GM18502 (cell line): ENCODE data around the gene USP27X.
A peak's percentile ranks its signal among the peaks of the same experiment; 100 is the strongest.

Experiments
- ATAC-seq: cut with Tn5 transposase; IDR thresholded peaks from one replicate; pipeline ENCODE4 v1.9.1; 2021; ENCODE audit warnings: mild to moderate bottlenecking; ENCODE audit not compliant: unreplicated experiment, poor library complexity

USP27X gene

GRCh38 chrX:49879656-49880277 lies 483 bp downstream of the USP27X start:
- ATAC-seq, result peak; percentile 17

GRCh38 chrX:49880668-49881067 lies 1.4 kb downstream of the USP27X start:
- ATAC-seq, result no peak

GRCh38 chrX:49884290-49884862 lies 5.1 kb downstream of the USP27X start:
- peak; percentile 66 for ATAC-seq

- ATAC-seq, result no peak
Measured at GRCh38 chrX:49892542-49892941, 13.3 kb downstream of the USP27X start.

- ATAC-seq, result no peak
Measured at GRCh38 chrX:49896951-49897350, 17.7 kb downstream of the USP27X start.

GRCh38 chrX:49901048-49901447 lies 21.8 kb downstream of the USP27X start:
- ATAC-seq, result no peak

- ATAC-seq, result peak; percentile 58
Measured at GRCh38 chrX:49910344-49910743, 31.1 kb downstream of the USP27X start.

GRCh38 chrX:49912086-49912485 lies 32.8 kb downstream of the USP27X start:
- ATAC-seq, result no peak

GRCh38 chrX:49912861-49913260 lies 33.6 kb downstream of the USP27X start:
- no peak for ATAC-seq

- ATAC-seq, result no peak
Measured at GRCh38 chrX:49915361-49916222, 36.3 kb downstream of the USP27X start.

- ATAC-seq, result no peak
Measured at GRCh38 chrX:49919617-49920016, 40.3 kb downstream of the USP27X start.

GRCh38 chrX:49921109-49921508 lies 41.8 kb downstream of the USP27X start:
- ATAC-seq, result no peak

- peak; percentile 96 for ATAC-seq
Measured at GRCh38 chrX:49922291-49923241, 43.3 kb downstream of the USP27X start, which contains the start of gene CLCN5. TSS of gene CLCN5 (plus strand) at chrX:49922596. CDS start at chrX:49925299, 2,703 bp downstream.

GRCh38 chrX:49925176-49925575 lies 45.9 kb downstream of the USP27X start:
- ATAC-seq, result no peak

GRCh38 chrX:49930039-49930438 lies 50.8 kb downstream of the USP27X start:
- no peak for ATAC-seq
